Loucy (cell line): Measurements from ENCODE around the gene CLECL1.

Experiments
- EZH2phosphoT487 ChIP-seq: fragments of 200-600 bp; IDR thresholded peaks from 2 replicates; pipeline ENCODE4 v1.6.1; 2018; ENCODE audit warnings: antibody characterized with exemption, mild to moderate bottlenecking, moderate library complexity, borderline replicate concordance
- TF ChIP-seq, protein P1 (sequence below): fragments of 200-600 bp; sonication (generic); conservative IDR thresholded peaks from 2 replicates; pipeline ENCODE4 v1.5.1; 2014; ENCODE audit warnings: mild to moderate bottlenecking, antibody characterized with exemption, low read length

DNA sequence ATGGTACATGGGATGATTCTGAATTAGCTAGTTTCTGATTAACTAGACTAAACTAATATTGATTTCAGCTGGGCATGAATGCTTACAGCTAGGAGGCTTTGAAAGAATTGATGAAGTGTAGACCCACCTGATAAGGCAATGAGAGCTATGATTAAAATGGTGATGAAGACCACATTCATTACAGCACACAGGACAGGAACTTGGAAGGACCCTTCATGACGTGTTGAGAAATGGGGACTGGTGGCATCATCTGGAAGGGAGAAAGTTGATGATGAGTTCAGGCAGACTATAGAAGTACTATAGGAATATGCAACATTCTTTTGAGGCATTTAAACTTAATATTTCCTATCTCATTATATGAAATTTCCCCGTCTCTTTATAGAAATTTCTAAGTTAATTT, 23.3 kb upstream of the CLECL1 start:
- TF ChIP-seq, protein P1, sequence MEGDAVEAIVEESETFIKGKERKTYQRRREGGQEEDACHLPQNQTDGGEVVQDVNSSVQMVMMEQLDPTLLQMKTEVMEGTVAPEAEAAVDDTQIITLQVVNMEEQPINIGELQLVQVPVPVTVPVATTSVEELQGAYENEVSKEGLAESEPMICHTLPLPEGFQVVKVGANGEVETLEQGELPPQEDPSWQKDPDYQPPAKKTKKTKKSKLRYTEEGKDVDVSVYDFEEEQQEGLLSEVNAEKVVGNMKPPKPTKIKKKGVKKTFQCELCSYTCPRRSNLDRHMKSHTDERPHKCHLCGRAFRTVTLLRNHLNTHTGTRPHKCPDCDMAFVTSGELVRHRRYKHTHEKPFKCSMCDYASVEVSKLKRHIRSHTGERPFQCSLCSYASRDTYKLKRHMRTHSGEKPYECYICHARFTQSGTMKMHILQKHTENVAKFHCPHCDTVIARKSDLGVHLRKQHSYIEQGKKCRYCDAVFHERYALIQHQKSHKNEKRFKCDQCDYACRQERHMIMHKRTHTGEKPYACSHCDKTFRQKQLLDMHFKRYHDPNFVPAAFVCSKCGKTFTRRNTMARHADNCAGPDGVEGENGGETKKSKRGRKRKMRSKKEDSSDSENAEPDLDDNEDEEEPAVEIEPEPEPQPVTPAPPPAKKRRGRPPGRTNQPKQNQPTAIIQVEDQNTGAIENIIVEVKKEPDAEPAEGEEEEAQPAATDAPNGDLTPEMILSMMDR, result no peak
- TF ChIP-seq EZH2phosphoT487, result no peak
